ENCODE results near the gene TFAP2A. TPM values are rescaled to one million over a fixed set of nuclear protein-coding genes. Genes with fewer than 3 reads are reported as not detected.
A peak's percentile ranks its signal among the peaks of the same experiment; 100 is the strongest.

TFAP2A gene
- total RNA-seq, 1 donor from 2014 or later, result 0.21 TPM

DNA sequence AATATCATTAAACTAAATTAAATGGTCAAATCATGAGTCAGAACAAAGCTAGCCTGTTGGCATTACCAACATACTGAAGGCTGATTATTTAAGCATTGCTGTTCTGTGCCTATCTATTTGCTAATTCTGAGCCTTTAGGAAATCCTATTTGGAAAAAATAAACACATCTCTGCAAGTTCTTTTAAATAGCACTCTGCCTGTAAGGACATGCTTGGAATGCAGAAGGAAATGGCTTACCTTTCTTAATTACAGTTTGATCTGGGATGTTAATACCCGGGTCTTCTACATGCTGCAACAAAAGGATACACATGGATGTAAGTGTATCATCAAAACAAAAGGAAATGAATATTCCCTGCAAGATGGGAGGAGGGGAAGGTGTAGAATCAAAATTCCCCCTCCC, 8.3 kb downstream of the TFAP2A start:
- DNase-seq (ENCODE audit: low spot score in 2 of 2), result no peak
- no peaks in the 10 kb centered on the region for H3K36me3 ChIP-seq
- H3K27ac ChIP-seq, result no peak overlapping the region
- peaks cover 17% of the 10 kb centered on the region for H3K27me3 ChIP-seq
- H3K9me3 ChIP-seq, result no peaks in the 10 kb centered on the region
- H3K4me1 ChIP-seq, result peaks cover 3 to 17% of the 10 kb centered on the region in 2 donors
- intact Hi-C loops (cut with DNase I), result loop anchor here (10.0 kb wide), 2 partner anchors 338 to 1972 kb away; partner anchors contain the start of genes SLC35B3 and TMEM14B
- no peak overlapping the region for H3K4me3 ChIP-seq
- TF ChIP-seq, protein P1, sequence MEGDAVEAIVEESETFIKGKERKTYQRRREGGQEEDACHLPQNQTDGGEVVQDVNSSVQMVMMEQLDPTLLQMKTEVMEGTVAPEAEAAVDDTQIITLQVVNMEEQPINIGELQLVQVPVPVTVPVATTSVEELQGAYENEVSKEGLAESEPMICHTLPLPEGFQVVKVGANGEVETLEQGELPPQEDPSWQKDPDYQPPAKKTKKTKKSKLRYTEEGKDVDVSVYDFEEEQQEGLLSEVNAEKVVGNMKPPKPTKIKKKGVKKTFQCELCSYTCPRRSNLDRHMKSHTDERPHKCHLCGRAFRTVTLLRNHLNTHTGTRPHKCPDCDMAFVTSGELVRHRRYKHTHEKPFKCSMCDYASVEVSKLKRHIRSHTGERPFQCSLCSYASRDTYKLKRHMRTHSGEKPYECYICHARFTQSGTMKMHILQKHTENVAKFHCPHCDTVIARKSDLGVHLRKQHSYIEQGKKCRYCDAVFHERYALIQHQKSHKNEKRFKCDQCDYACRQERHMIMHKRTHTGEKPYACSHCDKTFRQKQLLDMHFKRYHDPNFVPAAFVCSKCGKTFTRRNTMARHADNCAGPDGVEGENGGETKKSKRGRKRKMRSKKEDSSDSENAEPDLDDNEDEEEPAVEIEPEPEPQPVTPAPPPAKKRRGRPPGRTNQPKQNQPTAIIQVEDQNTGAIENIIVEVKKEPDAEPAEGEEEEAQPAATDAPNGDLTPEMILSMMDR (IDR thresholded peaks at IDR 0.05), result no peak

DNA sequence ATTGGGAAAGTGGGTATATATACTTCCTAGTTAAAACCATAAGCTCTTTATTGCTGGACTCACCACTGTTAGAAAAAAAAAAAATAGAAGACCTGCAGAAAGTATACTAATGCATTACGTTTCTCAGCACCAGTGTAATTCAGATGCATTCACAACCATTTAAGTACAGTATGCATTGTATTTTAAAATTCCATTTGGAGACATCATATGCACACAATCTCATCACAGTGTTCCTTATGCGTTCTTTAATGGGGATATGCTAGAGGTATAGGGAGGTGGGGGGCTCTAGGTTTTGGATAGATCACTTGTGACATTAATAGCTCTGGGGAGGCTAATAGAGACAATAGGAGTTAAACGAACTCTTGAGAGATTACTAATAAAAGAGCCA, 9.4 kb downstream of the TFAP2A start:
- intact Hi-C loops (cut with DNase I), result loop anchor here (10.0 kb wide), 2 partner anchors 339 to 1971 kb away; partner anchors contain the start of genes SLC35B3 and TMEM14B
- TF ChIP-seq, protein P1 (IDR thresholded peaks at IDR 0.05), result no peak
- no peaks in the 10 kb centered on the region for H3K36me3 ChIP-seq
- H3K27me3 ChIP-seq, result peaks cover 10% of the 10 kb centered on the region
- peaks cover 0 to 10% of the 10 kb centered on the region in 2 donors for H3K4me1 ChIP-seq
- no peaks in the 10 kb centered on the region for H3K9me3 ChIP-seq
- no peak overlapping the region for H3K4me3 ChIP-seq
- H3K27ac ChIP-seq, result no peak overlapping the region
- no peak for DNase-seq (ENCODE audit: low spot score in 2 of 2)

GRCh38 chr6:10404799-10405512, 9.9 kb downstream of the TFAP2A start:
- Histone ChIP-seq H3K9me3 (no peaks in the 10 kb centered on the region), H3K27ac (peak overlapping the region in 1 of 2 donors; percentile 11), H3K4me1 (peaks cover 0 to 10% of the 10 kb centered on the region in 2 donors), H3K27me3 (peaks cover 8% of the 10 kb centered on the region), H3K4me3 (peak overlapping the region; percentile 65 to 70), H3K36me3 (no peaks in the 10 kb centered on the region)
- no peak for DNase-seq (ENCODE audit: low spot score in 2 of 2)
- intact Hi-C loops (cut with DNase I), result loop anchor here (10.0 kb wide), 2 partner anchors 340 to 1970 kb away; partner anchors contain the start of genes SLC35B3 and TMEM14B
- TF ChIP-seq, protein P1 (IDR thresholded peaks at IDR 0.05), result no peak

DNA sequence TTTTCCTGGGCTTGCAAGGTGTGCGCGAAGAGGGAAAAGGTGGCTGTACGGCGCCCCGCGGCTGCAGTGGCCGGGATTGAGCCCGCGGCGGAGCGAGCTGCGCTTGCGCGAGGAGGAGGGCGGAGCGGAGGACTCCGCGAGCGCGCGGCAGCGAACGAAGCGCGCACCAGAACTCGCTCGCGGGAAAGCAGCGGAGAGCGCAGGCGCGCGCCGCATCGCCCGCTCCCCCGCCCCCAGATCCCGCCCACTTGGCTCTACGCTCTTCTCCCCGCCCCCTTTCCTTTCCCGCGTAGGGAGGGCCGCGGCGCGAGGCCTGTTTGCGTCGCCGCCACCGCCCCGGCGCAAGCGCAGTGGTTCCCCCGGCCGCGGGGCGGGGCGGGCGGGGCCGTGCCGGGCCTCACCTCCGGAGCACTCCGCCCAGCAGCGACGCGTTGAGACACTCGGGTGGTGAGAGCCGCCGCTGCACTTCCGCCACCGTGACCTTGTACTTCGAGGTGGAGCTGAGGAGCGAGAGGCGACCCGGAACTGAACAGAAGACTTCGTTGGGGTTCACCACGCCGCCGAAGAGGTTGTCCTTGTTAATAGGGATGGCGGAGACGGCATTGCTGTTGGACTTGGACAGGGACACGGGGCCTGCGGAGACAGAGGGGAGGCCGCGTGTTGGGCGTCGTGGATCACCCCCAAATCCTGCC, 10.6 kb downstream of the TFAP2A start:
- TF ChIP-seq, protein P1 (IDR thresholded peaks at IDR 0.05), result peak in 2 of 3 experiments; percentile 14 to 44
- Histone ChIP-seq H3K36me3 (no peaks in the 10 kb centered on the region), H3K27me3 (peaks cover under 1% of the 10 kb centered on the region), H3K9me3 (no peaks in the 10 kb centered on the region), H3K4me1 (peaks cover 0 to 10% of the 10 kb centered on the region in 2 donors), H3K27ac (peak overlapping the region in 1 of 2 donors; percentile 11), H3K4me3 (peak overlapping the region; percentile 65 to 70)
- intact Hi-C loops (cut with DNase I), result loop anchor here (10.0 kb wide), 2 partner anchors 341 to 1969 kb away; partner anchors contain the start of genes SLC35B3 and TMEM14B
- DNase-seq (ENCODE audit: low spot score in 2 of 2), result peak in 1 of 2 donors; percentile 88

DNA sequence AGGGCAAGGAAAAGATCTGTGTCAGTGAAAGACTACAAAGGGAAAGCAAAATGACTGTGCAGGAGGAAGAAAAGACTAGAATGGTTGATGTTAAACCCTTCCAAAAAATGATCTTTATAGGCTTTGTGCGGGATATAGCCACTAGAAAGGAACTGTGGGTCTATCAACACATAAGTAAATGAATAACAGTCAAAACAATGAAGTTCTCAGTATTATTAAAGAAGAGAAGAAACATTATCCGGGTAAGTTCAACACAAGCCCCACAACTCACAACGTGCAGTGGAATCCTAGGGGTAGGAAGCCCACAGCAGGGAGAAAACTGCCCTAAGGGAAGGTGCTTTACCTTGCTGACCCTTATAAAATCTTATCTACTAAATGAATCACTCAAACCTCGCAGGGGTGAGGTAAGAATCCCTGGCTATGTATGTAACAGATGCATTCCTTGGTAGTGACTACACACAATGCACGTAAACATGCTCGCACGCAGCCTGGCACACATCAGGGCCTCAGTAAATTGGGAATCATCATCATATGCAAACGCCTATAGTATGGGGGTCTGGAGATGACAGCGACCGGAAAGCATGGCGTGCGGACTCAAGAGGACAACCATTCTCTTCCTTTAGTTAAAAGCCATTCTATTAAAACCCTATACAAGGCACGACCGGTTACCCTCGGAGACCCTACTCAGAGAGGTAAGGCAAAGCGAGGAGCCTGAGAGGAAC, 11.3 kb downstream of the TFAP2A start:
- no peaks in the 10 kb centered on the region for H3K27me3 ChIP-seq
- no peak overlapping the region for H3K27ac ChIP-seq
- intact Hi-C loops (cut with DNase I), result loop anchor here (10.0 kb wide), 2 partner anchors 341 to 1969 kb away; partner anchors contain the start of genes SLC35B3 and TMEM14B
- no peaks in the 10 kb centered on the region for H3K36me3 ChIP-seq
- no peaks in the 10 kb centered on the region for H3K9me3 ChIP-seq
- DNase-seq (ENCODE audit: low spot score in 2 of 2), result no peak
- peak overlapping the region; percentile 65 to 70 for H3K4me3 ChIP-seq
- TF ChIP-seq, protein P1 (IDR thresholded peaks at IDR 0.05), result no peak
- H3K4me1 ChIP-seq, result peaks cover 0 to 10% of the 10 kb centered on the region in 2 donors
